GM12878 (cell line): ENCODE measurements around the gene RFX3. TPM values are rescaled to one million over a fixed set of nuclear protein-coding genes. Genes with fewer than 3 reads are reported as not detected.
A peak's percentile ranks its signal among the peaks of the same experiment; 100 is the strongest.

ENCODE experiments used
- ATAC-seq: fragments of 200-7000 bp; cut with Tn5 transposase; 3 replicates; pipeline ENCODE4 v1.9.1; 2020; ENCODE audit warnings: mild to moderate bottlenecking, moderate library complexity
- BruUV-seq: library from RNA; stranded (reverse); fragments of 400-500 nt; replicated peaks from 2 replicates; lab custom pipeline; 2021; lab: Mats Ljungman, UMichigan
- CTCF ChIA-PET: fragments of 300-600 bp; sonication (Branson Sonifier 250); formaldehyde crosslinking; extraction: SDS; loops from one replicate; lab custom pipeline; 2021; ENCODE audit warnings: inconsistent platforms; lab: Yijun Ruan, JAX
- POLR2A ChIA-PET: fragments of 350-600 bp; formaldehyde crosslinking; extraction: SDS; loops from one replicate; lab custom pipeline; 2021; ENCODE audit warnings: inconsistent platforms; lab: Charles Lee
- RAD21 ChIA-PET: fragments of 300-600 bp; sonication (Branson Sonifier 250); formaldehyde crosslinking; loops from one replicate; lab custom pipeline; 2023; ENCODE audit warnings: antibody characterized with exemption; ENCODE audit not compliant: unreplicated experiment; lab: Charles Lee
- SMC1A ChIA-PET: fragments of 300-600 bp; sonication (Branson Sonifier 250); formaldehyde crosslinking; loops from one replicate; lab custom pipeline; 2023; ENCODE audit not compliant: unreplicated experiment, uncharacterized antibody; lab: Charles Lee
- DNase-seq: peaks from one replicate; pipeline ENCODE4 v3.0.0-alpha.2; 2011; ENCODE audit warnings: low read depth, low spot score
- FAIRE-seq: peaks from 3 replicates; lab custom pipeline; 2011; peaks lifted over from hg19 to GRCh38; lab: Jason Lieb, UNC
- H2AFZ ChIP-seq: 2 replicates; pipeline ENCODE4 v1.6.0; 2011; ENCODE audit warnings: low read depth, low read length, control low read depth; ENCODE audit not compliant: control insufficient read depth
- H3K27ac ChIP-seq: 2 replicates; pipeline ENCODE4 v1.5.1; 2011; ENCODE audit warnings: control low read depth; ENCODE audit not compliant: control insufficient read depth, insufficient read depth
- H3K27me3 ChIP-seq, 2 experiments: replicated peaks in 1 of 2; 2 replicates each; pipeline versions ENCODE4 v1.6.0 to v1.6.1; 2011; ENCODE audit warnings: low read length in 1 of 2; ENCODE audit not compliant: control insufficient read depth in 2 of 2, insufficient read depth in 2 of 2
- H3K36me3 ChIP-seq, 2 experiments: 2 replicates each; pipeline ENCODE4 v1.5.1; 2011; ENCODE audit warnings: low read length in 1 of 2; ENCODE audit not compliant: control insufficient read depth in 2 of 2, insufficient read depth in 2 of 2
- H3K4me1 ChIP-seq: 2 replicates; pipeline ENCODE4 v1.6.1; 2011; ENCODE audit warnings: mild to moderate bottlenecking, low read length, moderate library complexity, mixed read lengths; ENCODE audit not compliant: control insufficient read depth, insufficient read depth
- H3K4me2 ChIP-seq: 2 replicates; pipeline ENCODE4 v1.6.0; 2011; ENCODE audit warnings: control low read depth; ENCODE audit not compliant: control insufficient read depth, insufficient read depth
- H3K4me3 ChIP-seq: fragments of 200-600 bp; sonication (generic); 2 replicates; pipeline ENCODE4 v1.5.1; 2016
- H3K79me2 ChIP-seq: 2 replicates; pipeline ENCODE4 v1.6.0; 2011; ENCODE audit warnings: low read length; ENCODE audit not compliant: control insufficient read depth, insufficient read depth
- H3K9ac ChIP-seq: 2 replicates; pipeline ENCODE4 v1.8.0; 2011; ENCODE audit warnings: low read length, control low read depth, mixed read lengths; ENCODE audit not compliant: control insufficient read depth, insufficient read depth
- H3K9me3 ChIP-seq: replicated peaks from 3 replicates; pipeline ENCODE4 v1.5.1; 2011; ENCODE audit warnings: mild to moderate bottlenecking, low read length; ENCODE audit not compliant: control insufficient read depth, insufficient read depth
- H4K20me1 ChIP-seq: 2 replicates; pipeline ENCODE4 v1.6.0; 2011; ENCODE audit not compliant: control insufficient read depth, insufficient read depth
- CREM ChIP-seq: IDR thresholded peaks from 2 replicates; pipeline ENCODE4 v1.6.1; 2014; ENCODE audit warnings: antibody characterized with exemption, low read depth
- CTCF ChIP-seq, 3 experiments: IDR thresholded peaks in 2 of 3; conservative IDR thresholded peaks in 1 of 3; 2 replicates each; pipeline ENCODE4 v1.5.1; 2011; ENCODE audit warnings: low read depth in 3 of 3, low read length in 3 of 3, mild to moderate bottlenecking in 3 of 3, control low read depth in 2 of 3, moderate library complexity in 2 of 3, inconsistent platforms in 1 of 3, mixed read lengths in 1 of 3; ENCODE audit not compliant: control insufficient read depth in 2 of 3, insufficient read depth in 1 of 3; ENCODE audit errors: extremely low read depth in 1 of 3
- FOS ChIP-seq: IDR thresholded peaks from 3 replicates; pipeline ENCODE4 v1.6.1; 2011; ENCODE audit warnings: borderline replicate concordance; ENCODE audit not compliant: insufficient read length; ENCODE audit errors: extremely low read depth
- FOXK2 ChIP-seq: fragments of 450-650 bp; IDR thresholded peaks from 2 replicates; pipeline ENCODE4 v1.6.1; 2017; ENCODE audit warnings: mild to moderate bottlenecking, moderate library complexity
- MTA2 ChIP-seq: fragments of 450-650 bp; IDR thresholded peaks from 2 replicates; pipeline ENCODE4 v1.6.1; 2016; ENCODE audit warnings: low read depth, mild to moderate bottlenecking, moderate library complexity
- POU2F2 ChIP-seq: IDR thresholded peaks from 3 replicates; pipeline ENCODE4 v1.6.1; 2011; ENCODE audit warnings: low read depth, mild to moderate bottlenecking, low read length, borderline replicate concordance
- RAD21 ChIP-seq: IDR thresholded peaks from 2 replicates; pipeline ENCODE4 v1.6.1; 2011; ENCODE audit warnings: mild to moderate bottlenecking, low read depth, low read length, moderate library complexity; ENCODE audit not compliant: insufficient read depth
- RUNX3 ChIP-seq: IDR thresholded peaks from 2 replicates; pipeline ENCODE4 v1.6.1; 2012; ENCODE audit warnings: low read length, inconsistent platforms
- SIX5 ChIP-seq: IDR thresholded peaks from 2 replicates; pipeline ENCODE4 v1.6.1; 2011; ENCODE audit warnings: mild to moderate bottlenecking, low read depth, low read length, moderate library complexity; ENCODE audit not compliant: severe bottlenecking
- SKIL ChIP-seq: fragments of 450-650 bp; IDR thresholded peaks from 2 replicates; pipeline ENCODE4 v1.6.1; 2017; ENCODE audit warnings: mild to moderate bottlenecking, low read depth, inconsistent platforms; ENCODE audit not compliant: poor library complexity, severe bottlenecking
- SMARCA5 ChIP-seq: fragments of 450-650 bp; IDR thresholded peaks from 2 replicates; pipeline ENCODE4 v1.6.1; 2017; ENCODE audit warnings: mild to moderate bottlenecking
- SMC3 ChIP-seq: IDR thresholded peaks from 2 replicates; pipeline ENCODE4 v1.6.1; 2011; ENCODE audit warnings: low read length, improper control_type of control experiment, borderline replicate concordance
- SRF ChIP-seq, 2 experiments: IDR thresholded peaks; 2 replicates each; pipeline ENCODE4 v1.6.1; 2011; ENCODE audit warnings: low read depth in 2 of 2, low read length in 2 of 2, mild to moderate bottlenecking in 1 of 2, moderate library complexity in 1 of 2
- SUZ12 ChIP-seq: fragments of 200-600 bp; sonication (generic); IDR thresholded peaks from one replicate; pipeline ENCODE4 v1.6.1; 2018; ENCODE audit warnings: antibody characterized with exemption, mild to moderate bottlenecking; ENCODE audit not compliant: unreplicated experiment
- USF1 ChIP-seq: IDR thresholded peaks from 2 replicates; pipeline ENCODE4 v1.6.1; 2011; ENCODE audit warnings: borderline replicate concordance, low read depth, mild to moderate bottlenecking, moderate library complexity, mixed read lengths, low read length; ENCODE audit not compliant: insufficient read depth; ENCODE audit errors: extremely low read length
- YY1 ChIP-seq: IDR thresholded peaks from 2 replicates; pipeline ENCODE4 v1.6.1; 2011; ENCODE audit warnings: low read depth, mild to moderate bottlenecking, low read length
- ZZZ3 ChIP-seq: IDR thresholded peaks from 2 replicates; pipeline ENCODE4 v1.6.1; 2011; ENCODE audit warnings: low read depth; ENCODE audit not compliant: control insufficient read depth, insufficient read length
- WGBS: methylation state at CpG from one replicate; pipeline ENCODE4 v1.1.6; 2016; ENCODE audit warnings: low lambda C conversion rate; ENCODE audit not compliant: insufficient replicate concordance, insufficient coverage; ENCODE audit errors: missing lambda C conversion rate; 5-methylcytosine and 5-hydroxymethylcytosine counted together
- in situ Hi-C: fragments of 300-500 bp; cut with MboI; formaldehyde crosslinking; loops from 9 replicates; pipeline ENCODE4 v1.14.3; 2018; ENCODE audit warnings: mixed read lengths
- intact Hi-C: fragments of 100-400 bp; cut with micrococcal nuclease; formaldehyde crosslinking; loops from one replicate; pipeline ENCODE4 v1.14.2; 2022; ENCODE audit not compliant: unreplicated experiment
- polyA plus RNA-seq, 11 experiments: library from polyadenylated mRNA; depleted of rRNA in 4 of 11; unstranded in 6 of 11; stranded (reverse) in 5 of 11; fragments of >200 nt; fragmentation: Nextera tagmentation in 4 of 11; fragmentation: Illumina TruSeq in 1 of 11; extraction: Ambion mirVana in 4 of 11; extraction: Trizol in 1 of 11; gene quantifications; 1 replicate in 1 of 11; 2 replicates in 10 of 11; pipeline versions ENCODE4 v1.2.1 to v1.2.3, GENCODE V29; 2011 to 2016; ENCODE audit warnings: inconsistent platforms in 2 of 11, missing spikeins in 2 of 11, low read depth in 1 of 11
- total RNA-seq, 4 experiments: library from RNA; depleted of rRNA in 3 of 4; stranded (reverse); fragments of >200 nt in 3 of 4; fragmentation: Illumina TruSeq in 1 of 4; extraction: Trizol in 1 of 4; gene quantifications; 2 replicates each; pipeline versions ENCODE4 v1.2.1 to v1.2.3, GENCODE V29; 2013 to 2021

Gene RFX3
- total and polyA plus RNA-seq, 10 of the 15 experiments (the other 5 are each of a cell fraction or from before 2014, with no cell fraction given), result 1.2 to 26.4 (median 6.7) TPM

GRCh38 chr9:3241290-3241689 lies 284.5 kb downstream of the RFX3 start (continued):
- no peak for TF ChIP-seq USF1

GRCh38 chr9:3240656-3241268 lies 285.0 kb downstream of the RFX3 start:
- Histone ChIP-seq H4K20me1 (no peaks in the 10 kb centered on the region), H3K9me3 (no peaks in the 10 kb centered on the region), H3K9ac (no peak overlapping the region), H3K79me2 (no peaks in the 10 kb centered on the region), H3K4me2 (no peak overlapping the region), H2AFZ (no peak overlapping the region), H3K27me3 (no peaks in the 10 kb centered on the region), H3K4me3 (no peak overlapping the region), H3K36me3 (no peaks in the 10 kb centered on the region), H3K4me1 (peaks cover 10% of the 10 kb centered on the region; the same call in 1 of the 2 replicates), H3K27ac (no peak overlapping the region)
- ChIA-PET SMC1A (interaction anchor here (0.6 to 6.0 kb wide), 28 partner anchors 8 to 679 kb away, joined by 3 to 136 read pairs (median 4); no protein-coding TSS in a partner anchor), RAD21 (interaction anchor here (0.7 to 3.5 kb wide), 21 partner anchors 10 to 492 kb away, joined by 3 to 118 read pairs (median 4); no protein-coding TSS in a partner anchor), CTCF (interaction anchor here (0.5 to 8.2 kb wide), 51 partner anchors 9 to 1122 kb away, joined by 3 to 305 read pairs (median 4); no protein-coding TSS in a partner anchor), POLR2A (no interaction called here)
- FAIRE-seq (peak; percentile 81), DNase-seq (peak; percentile 35), ATAC-seq (peak; percentile 97)
- BruUV-seq, result no TSS peak
- intact Hi-C loops, result loop anchor here (1.0 to 10.0 kb wide), 5 partner anchors 92 to 404 kb away; partner anchors contain the start of gene RFX3
- 35% methylated on average over 3 of the region's 3 CpGs for WGBS
- in situ Hi-C loops, result no loop called here
- no peak for TF ChIP-seq CREM
- no peak for TF ChIP-seq FOXK2
- no peak for TF ChIP-seq ZZZ3
- TF ChIP-seq SKIL, result peak; percentile 35
- TF ChIP-seq RAD21, result peak; percentile 89
- TF ChIP-seq SMC3, result peak; percentile 83
- TF ChIP-seq SMARCA5, result peak; percentile 70; the same call in 1 of the 2 replicates
- TF ChIP-seq SIX5, result no peak
- TF ChIP-seq MTA2, result no peak
- peak; percentile 53 for TF ChIP-seq RUNX3
- peak; percentile 81 to 93 (median 86); a peak in 5 of 6 replicates for TF ChIP-seq CTCF (IDR thresholded peaks at IDR 0.05 in 2 of 3, conservative IDR thresholded peaks at IDR 0.05 in 1 of 3; ENCODE audit: control insufficient read depth in 2 of 3, extremely low read depth in 1 of 3, insufficient read depth in 1 of 3, low read depth in 3 of 3, low read length in 3 of 3)
- no peak for TF ChIP-seq SRF (IDR thresholded peaks at IDR 0.05; ENCODE audit: low read depth in 2 of 2, low read length in 2 of 2)
- TF ChIP-seq POU2F2, result peak; percentile 16; the same call in 1 of the 3 replicates
- TF ChIP-seq SUZ12, result no peak
- 0 out of 2 replicates have a peak, but pooled peaks have one; percentile 26 for TF ChIP-seq YY1
- TF ChIP-seq FOS, result no peak
